A172 (cell line): ENCODE measurements around the gene ZFP69B. TPM values are rescaled to one million over a fixed set of nuclear protein-coding genes. Genes with fewer than 3 reads are reported as not detected.
A peak's percentile ranks its signal among the peaks of the same experiment; 100 is the strongest.

Experiments
- DNase-seq: peaks from one replicate; pipeline ENCODE4 v3.0.0-alpha.2; 2015; ENCODE audit warnings: low spot score
- total RNA-seq: library from RNA; depleted of rRNA; stranded (reverse); fragments of >200 nt; shearing (Covaris generic); gene quantifications from 2 replicates; pipeline ENCODE4 v1.2.3, GENCODE V29; 2014; rRNA removed

ZFP69B gene
- total RNA-seq, result 3.5 and 4.2 TPM in 2 replicates

GRCh38 chr1:40449684-40450494, at the start of gene ZFP69B:
Gene ZFP69B, plus strand, starts transcription at chr1:40450476. Its CDS starts 486 bp downstream, at chr1:40450962.
- DNase-seq, result peak; percentile 69

DNA sequence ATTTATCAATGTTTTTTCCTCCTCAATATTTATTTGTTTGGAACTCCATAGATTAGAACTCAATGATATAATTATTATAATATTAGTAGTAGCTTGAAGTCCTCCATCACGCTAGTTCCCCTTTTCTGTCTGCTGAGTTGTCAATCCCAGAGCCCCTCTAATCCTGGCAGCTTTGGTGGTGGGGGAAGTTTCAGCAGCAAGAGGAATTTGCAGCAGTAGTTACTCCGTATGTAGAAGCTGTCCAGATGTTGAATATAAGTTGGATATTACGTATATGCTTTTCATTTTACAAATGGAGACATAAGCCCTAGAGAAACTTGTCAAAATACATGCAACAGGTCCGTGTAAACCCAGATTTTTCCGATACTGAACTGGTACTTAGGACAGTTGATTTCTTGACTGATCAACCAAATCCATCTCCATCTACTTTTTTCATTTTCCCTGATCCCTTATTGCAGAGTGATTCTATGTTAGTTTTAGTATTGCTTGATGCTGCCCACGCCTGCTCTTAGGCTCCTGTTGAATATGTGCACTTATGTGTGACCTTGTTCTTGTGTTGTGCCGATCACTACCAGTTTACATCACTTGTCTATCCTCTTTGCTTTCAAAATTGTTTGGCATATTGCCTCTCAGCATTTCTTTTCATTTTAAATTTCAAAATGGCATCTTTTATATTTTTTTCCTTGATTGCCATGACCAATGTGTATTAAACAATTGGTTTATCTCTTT, 48.6 kb upstream of the ZFP69B start:
- DNase-seq, result no peak

GRCh38 chr1:40404670-40405462, 45.4 kb upstream of the ZFP69B start:
- peak; percentile 47 for DNase-seq

- no peak for DNase-seq
These were observed 44.5 kb upstream of the ZFP69B start for GRCh38 chr1:40405812-40406211.

GRCh38 chr1:40407453-40407852, 42.8 kb upstream of the ZFP69B start:
- no peak for DNase-seq

- DNase-seq, result no peak
These were observed 40.8 kb upstream of the ZFP69B start for GRCh38 chr1:40409467-40409866.

- no peak for DNase-seq
These were observed 39.0 kb upstream of the ZFP69B start for GRCh38 chr1:40411294-40411693.

GRCh38 chr1:40411843-40412242, 38.4 kb upstream of the ZFP69B start:
- DNase-seq, result no peak

- DNase-seq, result no peak
These were observed 36.6 kb upstream of the ZFP69B start for GRCh38 chr1:40413527-40414252.

- no peak for DNase-seq
These were observed 35.9 kb upstream of the ZFP69B start for GRCh38 chr1:40414331-40414730.

DNA sequence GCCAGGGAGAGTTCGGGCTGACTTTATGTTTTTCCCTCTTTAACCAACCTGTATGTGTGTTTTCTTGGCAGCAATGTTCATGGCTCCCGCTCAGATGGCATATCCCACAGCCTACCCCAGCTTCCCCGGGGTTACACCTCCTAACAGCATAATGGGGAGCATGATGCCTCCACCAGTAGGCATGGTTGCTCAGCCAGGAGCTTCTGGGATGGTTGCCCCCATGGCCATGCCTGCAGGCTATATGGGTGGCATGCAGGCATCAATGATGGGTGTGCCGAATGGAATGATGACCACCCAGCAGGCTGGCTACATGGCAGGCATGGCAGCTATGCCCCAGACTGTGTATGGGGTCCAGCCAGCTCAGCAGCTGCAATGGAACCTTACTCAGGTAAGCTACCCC, 33.6 kb upstream of the ZFP69B start:
- no peak for DNase-seq

DNA sequence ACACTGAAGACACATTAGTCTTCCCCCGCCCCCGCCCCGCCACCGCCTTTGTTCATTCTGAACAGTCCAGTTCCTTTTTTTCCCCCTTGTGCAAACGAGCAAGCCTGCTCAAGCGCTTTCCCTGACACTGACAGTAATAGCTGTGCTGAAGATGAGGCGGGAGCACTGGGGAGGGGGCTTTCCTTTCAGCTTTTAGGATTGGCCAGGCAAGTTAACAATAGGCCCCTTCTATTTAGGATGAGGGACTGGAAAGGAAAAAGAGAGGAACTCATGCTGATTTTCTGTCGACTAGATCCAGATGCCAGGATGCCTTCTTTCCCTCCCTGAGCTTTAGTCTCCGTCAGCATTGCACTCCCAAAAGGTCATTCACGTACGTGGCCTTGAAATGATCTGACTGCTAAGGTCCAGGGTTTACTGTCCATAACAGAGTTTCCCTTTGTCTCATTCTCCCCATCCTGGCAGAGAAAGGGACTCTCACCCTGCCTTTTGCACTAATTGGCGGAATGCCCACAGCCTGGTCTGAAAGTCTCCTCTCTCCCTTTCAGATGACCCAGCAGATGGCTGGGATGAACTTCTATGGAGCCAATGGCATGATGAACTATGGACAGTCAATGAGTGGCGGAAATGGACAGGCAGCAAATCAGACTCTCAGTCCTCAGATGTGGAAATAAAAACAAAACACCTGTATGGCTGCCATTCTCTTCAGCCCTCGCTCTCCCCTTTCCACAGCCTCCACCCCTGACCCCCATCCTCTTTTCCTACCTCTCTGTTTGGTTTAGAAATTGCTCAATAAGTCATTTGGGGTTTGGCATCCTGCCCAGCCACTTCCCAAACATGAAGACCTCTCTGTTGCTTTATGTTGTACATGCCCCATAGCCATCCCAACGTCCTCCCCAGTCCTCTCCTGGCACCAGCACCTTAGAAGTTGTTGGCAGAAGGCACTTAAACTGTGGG, 28.6 kb upstream of the ZFP69B start:
- DNase-seq, result peak; percentile 1

DNA sequence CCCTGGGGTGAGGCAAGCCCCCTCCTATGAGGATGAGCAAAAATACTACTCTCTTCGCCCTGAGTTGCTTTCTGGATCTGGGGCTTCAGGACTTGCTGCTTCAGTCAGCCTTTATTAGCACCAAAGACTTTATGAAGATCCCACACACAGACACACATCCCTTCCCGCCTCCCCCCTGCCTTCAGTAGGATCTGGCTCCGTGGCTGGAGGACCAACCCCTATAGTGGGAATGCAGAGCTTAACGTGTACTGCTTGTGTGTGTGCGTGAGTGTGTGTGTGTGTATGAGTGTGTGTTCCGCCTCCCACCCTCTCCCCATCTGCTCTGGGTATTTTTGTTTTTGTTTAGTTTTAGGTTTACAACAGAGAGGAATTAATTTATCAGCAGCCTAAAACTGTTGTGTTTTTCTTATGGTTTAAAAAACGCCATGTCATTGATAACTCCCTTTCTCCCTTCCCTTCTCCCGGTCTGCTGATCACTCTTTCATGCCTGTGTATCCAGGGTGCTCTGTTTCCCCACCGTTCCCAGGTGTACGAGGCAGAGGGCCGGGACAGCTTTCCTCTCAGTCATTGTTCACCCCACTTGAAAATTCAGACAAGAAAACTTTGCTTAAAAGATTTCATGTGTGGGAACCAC, 27.5 kb upstream of the ZFP69B start:
- DNase-seq, result no peak

DNA sequence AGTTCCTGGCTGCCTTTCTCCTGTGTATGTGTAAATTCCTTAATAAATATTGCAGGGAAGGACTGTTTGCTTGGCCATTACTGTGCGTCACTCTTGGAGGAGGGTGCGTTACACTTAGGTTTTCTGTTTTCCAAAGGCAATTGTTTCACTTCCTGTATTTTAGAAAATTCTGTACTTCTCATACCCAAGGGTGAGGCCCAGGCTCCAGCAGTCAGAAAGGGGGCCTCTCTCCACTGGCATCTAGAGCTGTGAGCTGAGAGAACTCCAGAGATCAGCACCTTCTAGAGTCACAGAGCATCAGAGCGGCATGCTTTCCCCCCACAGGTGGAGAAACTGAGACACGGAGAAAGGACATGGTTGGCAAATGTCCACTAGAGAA, 27.0 kb upstream of the ZFP69B start:
- no peak for DNase-seq

GRCh38 chr1:40423951-40424618, 26.2 kb upstream of the ZFP69B start:
- DNase-seq, result no peak

- DNase-seq, result no peak
These were observed 25.1 kb upstream of the ZFP69B start for GRCh38 chr1:40425198-40425597.

GRCh38 chr1:40431385-40431784, 18.9 kb upstream of the ZFP69B start:
- no peak for DNase-seq

DNA sequence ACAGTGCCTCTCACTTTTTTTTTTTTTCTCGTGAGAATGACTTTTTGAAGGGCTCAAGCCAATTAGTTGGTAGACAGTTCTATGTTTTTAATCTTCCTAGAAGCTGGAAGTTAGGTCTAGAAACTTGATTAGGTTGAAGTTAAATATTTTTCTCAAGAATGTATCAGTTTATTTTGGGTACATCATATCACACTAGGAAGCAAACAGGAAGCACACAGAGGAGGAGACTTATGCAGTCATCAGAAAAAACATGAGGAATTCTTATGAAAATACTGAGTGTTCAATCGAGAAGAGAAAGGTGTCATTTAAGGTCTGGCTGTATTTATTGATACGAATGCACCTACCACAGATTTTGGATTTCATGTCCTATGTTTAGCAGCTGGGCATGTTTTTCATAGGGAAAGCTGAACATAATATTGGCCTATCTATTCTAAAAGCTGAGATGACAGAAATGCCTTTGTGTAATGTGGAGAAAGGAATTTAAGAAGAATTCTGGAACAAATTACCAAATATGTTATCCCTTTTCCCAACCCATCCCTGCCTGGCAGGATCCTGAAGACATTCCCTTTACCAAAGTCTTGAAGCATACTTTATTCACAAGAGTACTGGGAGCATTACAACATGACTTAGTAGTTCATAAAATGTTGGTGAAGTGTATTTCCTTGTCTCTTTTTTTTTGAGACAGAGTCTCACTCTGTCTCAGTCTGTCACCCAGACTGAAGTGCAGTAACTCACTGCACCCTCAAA, 17.5 kb upstream of the ZFP69B start:
- DNase-seq, result no peak

- DNase-seq, result no peak
These were observed 14.8 kb upstream of the ZFP69B start for GRCh38 chr1:40435471-40435870.
